Testis (tissue), 2 donors: ENCODE data around the gene NOXO1.
"Not testable (repeated sequence)": the region's sequence is repeated elsewhere in the genome, so short reads cannot be mapped to it uniquely, and the experiment has no call there.

Source experiments
- CTCF ChIP-seq, 3 experiments: fragments of 450-650 bp in 2 of 3; fragments of 200-600 bp in 1 of 3; sonication (generic) in 1 of 3; IDR thresholded peaks; one replicate each; pipeline ENCODE4 v1.5.1; 2016 to 2019; ENCODE audit warnings: antibody characterized with exemption in 3 of 3, mild to moderate bottlenecking in 2 of 3, moderate library complexity in 1 of 3
- POLR2A ChIP-seq: fragments of 450-650 bp; IDR thresholded peaks from one replicate; pipeline ENCODE4 v1.6.1; 2017; ENCODE audit warnings: antibody characterized with exemption, mild to moderate bottlenecking, moderate library complexity

GRCh38 chr16:1962161-1963153 is 18.8 kb downstream of the NOXO1 start:
- TF ChIP-seq CTCF (IDR thresholded peaks at IDR 0.05); POLR2A: not testable (repeated sequence)
